DND-41 (cell line): ENCODE data around the gene MAST3.

Experiments used
- CTCF ChIP-seq: IDR thresholded peaks from 2 replicates; pipeline ENCODE4 v1.5.1; 2012; ENCODE audit warnings: borderline replicate concordance, low read length, moderate library complexity, mild to moderate bottlenecking; ENCODE audit not compliant: poor library complexity, severe bottlenecking; ENCODE audit errors: extremely low read depth
- EZH2 ChIP-seq: IDR thresholded peaks from 3 replicates; pipeline ENCODE4 v1.6.1; 2012; ENCODE audit warnings: borderline replicate concordance, low read depth, mild to moderate bottlenecking, moderate library complexity, low read length, inconsistent platforms; ENCODE audit not compliant: severe bottlenecking

- no peak for TF ChIP-seq CTCF
- TF ChIP-seq EZH2 = no peak
These were observed 39.7 kb downstream of the MAST3 start for GRCh38 chr19:18137242-18137641.
